ENCODE results near the gene MCF2L2. TPM values are rescaled to one million over a fixed set of nuclear protein-coding genes. Genes with fewer than 3 reads are reported as not detected.
A peak's percentile ranks its signal among the peaks of the same experiment; 100 is the strongest.

MCF2L2 gene
- total and polyA plus RNA-seq, 9 of the 15 experiments (the other 6 are each of a cell fraction or from before 2014, with no cell fraction given): 0.56 to 4.2 (median 3.0) TPM

DNA sequence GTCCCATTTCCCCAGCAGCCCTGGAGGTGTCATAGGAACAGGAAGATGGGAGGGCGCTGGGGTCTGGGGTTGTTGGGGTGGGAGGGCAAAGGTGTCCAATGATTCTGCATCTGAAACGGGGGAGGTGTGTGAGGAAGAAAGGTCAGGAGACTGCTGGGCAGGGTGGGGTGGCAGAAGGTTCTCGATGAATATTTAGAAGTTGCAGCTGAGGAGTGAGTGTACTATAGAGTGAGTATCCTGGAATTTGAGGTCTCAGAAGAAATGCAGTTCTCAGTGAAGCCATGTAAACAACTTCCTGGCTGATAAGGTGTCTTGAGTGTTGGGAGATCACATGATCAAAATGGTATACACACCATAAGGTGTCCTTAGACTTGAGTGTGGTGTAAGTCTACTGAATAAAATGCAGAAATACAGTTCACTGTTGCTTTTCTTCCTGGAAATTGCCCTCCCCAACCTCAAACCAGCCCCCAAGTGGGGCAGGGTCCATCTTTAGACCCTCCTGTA, 165.5 kb downstream of the MCF2L2 start:
- H3K79me2 ChIP-seq (ENCODE audit: control insufficient read depth, insufficient read depth, low read length): peaks cover 55% of the 10 kb centered on the region; the same call in 2 of the 3 replicates
- FAIRE-seq: peak; percentile 69
- POLR2A ChIA-PET: interaction anchor here (1.0 kb wide), 1 partner anchor 24 kb away, joined by 3 read pairs; no protein-coding TSS in a partner anchor
- H3K36me3 ChIP-seq (ENCODE audit: control insufficient read depth, insufficient read depth, low read length): peaks cover 20% of the 10 kb centered on the region; the same call in 2 of the 3 replicates
- peak; percentile 62 for ATAC-seq
- peak in 1 of 4 experiments; percentile 22 for DNase-seq (ENCODE audit: extremely low read depth in 1 of 4, low spot score in 3 of 4)
- BruUV-seq (replicated peaks): no TSS peak
- no peaks in the 10 kb centered on the region; the same call in 1 of the 2 replicates for H4K20me1 ChIP-seq (replicated peaks; ENCODE audit: control insufficient read depth, insufficient read depth, low read length)
- no peak overlapping the region; the same call in 1 of the 2 replicates for H3K4me2 ChIP-seq (ENCODE audit: insufficient read depth, low read length)
- WGBS (ENCODE audit: insufficient coverage, low coverage, missing lambda C conversion rate): no CpG with 5 or more reads among the region's 3 CpGs
- H3K4me1 ChIP-seq (replicated peaks in 1 of 2; ENCODE audit: control insufficient read depth in 2 of 2, insufficient read depth in 2 of 2, low read length in 2 of 2): peaks cover 0 to 14% of the 10 kb centered on the region in 2 experiments; a peak in 4 of 5 replicates
- H3K4me3 ChIP-seq: no peak overlapping the region
- no peak overlapping the region for H3K27ac ChIP-seq (ENCODE audit: extremely low read depth, low read depth, low read length)
- peak overlapping the region in 1 of 2 experiments; percentile 31; a peak in 1 of 4 replicates for H3K9ac ChIP-seq (ENCODE audit: insufficient read depth in 1 of 2, low read depth in 2 of 2, low read length in 2 of 2)
- intact Hi-C loops (cut with micrococcal nuclease) (loop anchor here (2.0 kb wide), 1 partner anchor 44 kb away; no protein-coding TSS in a partner anchor), in situ Hi-C loops (cut with MboI) (no loop called here)
- CTCF ChIA-PET (ENCODE audit: low intra/inter-chr PET ratio): no interaction called here
- H2AFZ ChIP-seq (ENCODE audit: low read depth, low read length): no peak overlapping the region
- H3K9me3 ChIP-seq (replicated peaks; ENCODE audit: control insufficient read depth, insufficient read depth, low read depth, low read length): no peaks in the 10 kb centered on the region
- H3K27me3 ChIP-seq (ENCODE audit: control insufficient read depth in 2 of 2, insufficient read depth in 2 of 2, low read length in 2 of 2): no peaks in the 10 kb centered on the region
- H3K9me1 ChIP-seq (ENCODE audit: control insufficient read depth, insufficient read depth, low read length): no peaks in the 10 kb centered on the region
- TF ChIP-seq, protein P1, sequence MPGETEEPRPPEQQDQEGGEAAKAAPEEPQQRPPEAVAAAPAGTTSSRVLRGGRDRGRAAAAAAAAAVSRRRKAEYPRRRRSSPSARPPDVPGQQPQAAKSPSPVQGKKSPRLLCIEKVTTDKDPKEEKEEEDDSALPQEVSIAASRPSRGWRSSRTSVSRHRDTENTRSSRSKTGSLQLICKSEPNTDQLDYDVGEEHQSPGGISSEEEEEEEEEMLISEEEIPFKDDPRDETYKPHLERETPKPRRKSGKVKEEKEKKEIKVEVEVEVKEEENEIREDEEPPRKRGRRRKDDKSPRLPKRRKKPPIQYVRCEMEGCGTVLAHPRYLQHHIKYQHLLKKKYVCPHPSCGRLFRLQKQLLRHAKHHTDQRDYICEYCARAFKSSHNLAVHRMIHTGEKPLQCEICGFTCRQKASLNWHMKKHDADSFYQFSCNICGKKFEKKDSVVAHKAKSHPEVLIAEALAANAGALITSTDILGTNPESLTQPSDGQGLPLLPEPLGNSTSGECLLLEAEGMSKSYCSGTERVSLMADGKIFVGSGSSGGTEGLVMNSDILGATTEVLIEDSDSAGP (CRISPR knock-in tag; IDR thresholded peaks at IDR 0.05): no peak
- TF ChIP-seq RAD51 (IDR thresholded peaks at IDR 0.05; ENCODE audit: borderline replicate concordance, low read depth) (peak; percentile 66; the same call in 1 of the 2 replicates), HDAC1 (IDR thresholded peaks at IDR 0.05) (no peak), SMARCA4 (IDR thresholded peaks at IDR 0.05) (no peak), ZNF436 (CRISPR knock-in tag; IDR thresholded peaks at IDR 0.05) (no peak), RBM25 (IDR thresholded peaks at IDR 0.05; ENCODE audit: low read depth, low read length, severe bottlenecking) (no peak), HLTF (IDR thresholded peaks at IDR 0.05) (no peak), FOXK2 (conservative IDR thresholded peaks at IDR 0.05 in 1 of 2, IDR thresholded peaks at IDR 0.05 in 1 of 2; ENCODE audit: low read depth in 2 of 2) (peak; percentile 44 to 62; a peak in 2 of 4 replicates), RNF2 (IDR thresholded peaks at IDR 0.05) (no peak), FOXJ2 (tag; IDR thresholded peaks at IDR 0.05) (0 out of 2 replicates have a peak, but pooled peaks have one; percentile 64), SETDB1 (IDR thresholded peaks at IDR 0.05; ENCODE audit: low read length) (no peak), CBFA2T2 (conservative IDR thresholded peaks at IDR 0.05) (0 out of 2 replicates have a peak, but pooled peaks have one; percentile 8), E2F3 (CRISPR knock-in tag; IDR thresholded peaks at IDR 0.05) (no peak), ZBTB7A (IDR thresholded peaks at IDR 0.05; ENCODE audit: borderline replicate concordance, control insufficient read depth, low read depth, low read length) (no peak)
- TF ChIP-seq, protein P2, sequence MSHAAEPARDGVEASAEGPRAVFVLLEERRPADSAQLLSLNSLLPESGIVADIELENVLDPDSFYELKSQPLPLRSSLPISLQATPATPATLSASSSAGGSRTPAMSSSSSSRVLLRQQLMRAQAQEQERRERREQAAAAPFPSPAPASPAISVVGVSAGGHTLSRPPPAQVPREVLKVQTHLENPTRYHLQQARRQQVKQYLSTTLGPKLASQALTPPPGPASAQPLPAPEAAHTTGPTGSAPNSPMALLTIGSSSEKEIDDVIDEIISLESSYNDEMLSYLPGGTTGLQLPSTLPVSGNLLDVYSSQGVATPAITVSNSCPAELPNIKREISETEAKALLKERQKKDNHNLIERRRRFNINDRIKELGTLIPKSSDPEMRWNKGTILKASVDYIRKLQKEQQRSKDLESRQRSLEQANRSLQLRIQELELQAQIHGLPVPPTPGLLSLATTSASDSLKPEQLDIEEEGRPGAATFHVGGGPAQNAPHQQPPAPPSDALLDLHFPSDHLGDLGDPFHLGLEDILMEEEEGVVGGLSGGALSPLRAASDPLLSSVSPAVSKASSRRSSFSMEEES (CRISPR knock-in tag; IDR thresholded peaks at IDR 0.05): peak; percentile 96
- TF ChIP-seq, protein P3, sequence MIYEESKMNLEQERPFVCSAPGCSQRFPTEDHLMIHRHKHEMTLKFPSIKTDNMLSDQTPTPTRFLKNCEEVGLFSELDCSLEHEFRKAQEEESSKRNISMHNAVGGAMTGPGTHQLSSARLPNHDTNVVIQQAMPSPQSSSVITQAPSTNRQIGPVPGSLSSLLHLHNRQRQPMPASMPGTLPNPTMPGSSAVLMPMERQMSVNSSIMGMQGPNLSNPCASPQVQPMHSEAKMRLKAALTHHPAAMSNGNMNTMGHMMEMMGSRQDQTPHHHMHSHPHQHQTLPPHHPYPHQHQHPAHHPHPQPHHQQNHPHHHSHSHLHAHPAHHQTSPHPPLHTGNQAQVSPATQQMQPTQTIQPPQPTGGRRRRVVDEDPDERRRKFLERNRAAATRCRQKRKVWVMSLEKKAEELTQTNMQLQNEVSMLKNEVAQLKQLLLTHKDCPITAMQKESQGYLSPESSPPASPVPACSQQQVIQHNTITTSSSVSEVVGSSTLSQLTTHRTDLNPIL (CRISPR knock-in tag; IDR thresholded peaks at IDR 0.05): no peak
- TF ChIP-seq, protein P4, sequence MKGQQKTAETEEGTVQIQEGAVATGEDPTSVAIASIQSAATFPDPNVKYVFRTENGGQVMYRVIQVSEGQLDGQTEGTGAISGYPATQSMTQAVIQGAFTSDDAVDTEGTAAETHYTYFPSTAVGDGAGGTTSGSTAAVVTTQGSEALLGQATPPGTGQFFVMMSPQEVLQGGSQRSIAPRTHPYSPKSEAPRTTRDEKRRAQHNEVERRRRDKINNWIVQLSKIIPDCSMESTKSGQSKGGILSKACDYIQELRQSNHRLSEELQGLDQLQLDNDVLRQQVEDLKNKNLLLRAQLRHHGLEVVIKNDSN (CRISPR knock-in tag; IDR thresholded peaks at IDR 0.05): peak; percentile 35; the same call in 1 of the 2 replicates
